Measurements from ENCODE around the gene PCDHB2.
"Not testable (repeated sequence)": the region's sequence is repeated elsewhere in the genome, so short reads cannot be mapped to it uniquely, and the experiment has no call there.

PCDHB2 gene

GRCh38 chr5:141135718-141136266, 41.4 kb downstream of the PCDHB2 start:
- FAIRE-seq (no peak), DNase-seq (ENCODE audit: insufficient read length, low spot score) (no peak)

DNA sequence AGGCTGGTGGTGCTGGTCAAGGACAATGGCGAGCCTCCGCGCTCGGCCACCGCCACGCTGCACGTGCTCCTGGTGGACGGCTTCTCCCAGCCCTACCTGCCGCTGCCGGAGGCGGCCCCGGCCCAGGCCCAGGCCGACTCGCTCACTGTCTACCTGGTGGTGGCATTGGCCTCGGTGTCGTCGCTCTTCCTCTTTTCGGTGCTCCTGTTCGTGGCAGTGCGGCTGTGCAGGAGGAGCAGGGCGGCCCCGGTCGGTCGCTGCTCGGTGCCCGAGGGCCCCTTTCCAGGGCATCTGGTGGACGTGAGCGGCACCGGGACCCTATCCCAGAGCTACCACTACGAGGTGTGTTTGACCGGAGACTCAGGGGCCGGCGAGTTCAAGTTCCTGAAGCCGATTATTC, 42.9 kb downstream of the PCDHB2 start:
- DNase-seq (ENCODE audit: insufficient read length, low spot score); FAIRE-seq: not testable (repeated sequence)
